ENCODE results near the gene XPO6.

The XPO6 gene

GRCh38 chr16:28110074-28110473 is 101.7 kb downstream of the XPO6 start:
- peaks cover 85% of the 10 kb centered on the region for H3K36me3 ChIP-seq

GRCh38 chr16:28108590-28109247 is 103.0 kb downstream of the XPO6 start:
- H3K27me3 ChIP-seq, result no peaks in the 10 kb centered on the region
- TF ChIP-seq CTCF (IDR thresholded peaks at IDR 0.05; ENCODE audit: low read depth, low read length), result no peak
- no peaks in the 10 kb centered on the region for H3K9me3 ChIP-seq
- H3K36me3 ChIP-seq, result peaks cover 89% of the 10 kb centered on the region
- no peak overlapping the region for H3K4me3 ChIP-seq (ENCODE audit: low read depth, low read length)
- no peaks in the 10 kb centered on the region for H3K4me1 ChIP-seq
- no peak for DNase-seq

More at GRCh38 chr16:28110074-28110473, 101.7 kb downstream of the XPO6 start:
- H3K4me3 ChIP-seq (ENCODE audit: low read depth, low read length), result no peak overlapping the region
- no peaks in the 10 kb centered on the region for H3K27me3 ChIP-seq
- TF ChIP-seq CTCF (IDR thresholded peaks at IDR 0.05; ENCODE audit: low read depth, low read length), result no peak
- no peaks in the 10 kb centered on the region for H3K9me3 ChIP-seq
- DNase-seq, result no peak
- H3K4me1 ChIP-seq, result no peaks in the 10 kb centered on the region

- Histone ChIP-seq H3K4me3 (ENCODE audit: low read depth, low read length) (no peak overlapping the region), H3K9me3 (no peaks in the 10 kb centered on the region), H3K36me3 (peaks cover 90% of the 10 kb centered on the region), H3K4me1 (no peaks in the 10 kb centered on the region), H3K27me3 (no peaks in the 10 kb centered on the region)
- DNase-seq, result no peak
- TF ChIP-seq CTCF (IDR thresholded peaks at IDR 0.05; ENCODE audit: low read depth, low read length), result no peak
These were observed 104.5 kb downstream of the XPO6 start for GRCh38 chr16:28107232-28107631.

- H3K36me3 ChIP-seq, result peaks cover 90% of the 10 kb centered on the region
These were observed 105.1 kb downstream of the XPO6 start for GRCh38 chr16:28106467-28107215.

GRCh38 chr16:28105954-28106353 is 105.8 kb downstream of the XPO6 start:
- Histone ChIP-seq H3K27me3 (no peaks in the 10 kb centered on the region), H3K9me3 (no peaks in the 10 kb centered on the region), H3K4me3 (ENCODE audit: low read depth, low read length) (no peak overlapping the region), H3K36me3 (peaks cover 95% of the 10 kb centered on the region), H3K4me1 (no peaks in the 10 kb centered on the region)
- no peak for DNase-seq
- no peak for TF ChIP-seq CTCF (IDR thresholded peaks at IDR 0.05; ENCODE audit: low read depth, low read length)

More at GRCh38 chr16:28106467-28107215, 105.1 kb downstream of the XPO6 start:
- Histone ChIP-seq H3K27me3 (no peaks in the 10 kb centered on the region), H3K9me3 (no peaks in the 10 kb centered on the region), H3K4me3 (ENCODE audit: low read depth, low read length) (no peak overlapping the region), H3K4me1 (no peaks in the 10 kb centered on the region)
- no peak for TF ChIP-seq CTCF (IDR thresholded peaks at IDR 0.05; ENCODE audit: low read depth, low read length)
- DNase-seq, result no peak

- Histone ChIP-seq H3K4me1 (no peaks in the 10 kb centered on the region), H3K9me3 (no peaks in the 10 kb centered on the region), H3K27me3 (no peaks in the 10 kb centered on the region), H3K36me3 (peaks cover 96% of the 10 kb centered on the region), H3K4me3 (ENCODE audit: low read depth, low read length) (no peak overlapping the region)
- no peak for TF ChIP-seq CTCF (IDR thresholded peaks at IDR 0.05; ENCODE audit: low read depth, low read length)
- no peak for DNase-seq
These were observed 106.5 kb downstream of the XPO6 start for GRCh38 chr16:28105297-28105696.
